HepG2 (cell line): ENCODE results near the gene GMPPA. TPM values are rescaled to one million over a fixed set of nuclear protein-coding genes. Genes with fewer than 3 reads are reported as not detected.
A peak's percentile ranks its signal among the peaks of the same experiment; 100 is the strongest.

Experiments used
- HDAC2 ChIP-seq: sonication (generic); formaldehyde crosslinking; IDR thresholded peaks from 2 replicates; pipeline ENCODE4 v1.4.0; 2020; ENCODE audit warnings: missing genetic modification reagents
- HOXA9 ChIP-seq: sonication (generic); formaldehyde crosslinking; IDR thresholded peaks from 2 replicates; pipeline ENCODE4 v1.8.1; 2022; ENCODE audit warnings: missing genetic modification reagents, mild to moderate bottlenecking, moderate library complexity, borderline replicate concordance
- MED1 ChIP-seq: sonication (generic); formaldehyde crosslinking; IDR thresholded peaks from 2 replicates; pipeline ENCODE4 v1.4.0; 2020; ENCODE audit warnings: missing genetic modification reagents
- NONO ChIP-seq, 2 experiments: fragments of 450-650 bp in 1 of 2; sonication (generic) in 1 of 2; formaldehyde crosslinking in 1 of 2; IDR thresholded peaks in 1 of 2; conservative IDR thresholded peaks in 1 of 2; 2 replicates each; pipeline versions ENCODE4 v1.6.1 to v1.8.0; 2017 to 2022; ENCODE audit warnings: mild to moderate bottlenecking in 1 of 2, missing genetic modification reagents in 1 of 2, moderate library complexity in 1 of 2
- NR2F2 ChIP-seq: IDR thresholded peaks from 2 replicates; pipeline ENCODE4 v1.6.1; 2012; ENCODE audit warnings: low read depth, inconsistent platforms, borderline replicate concordance
- PAF1 ChIP-seq: IDR thresholded peaks from 2 replicates; pipeline ENCODE4 v1.6.1; 2016; ENCODE audit warnings: missing genetic modification reagents, missing compliant biosample characterization
- U2AF1 ChIP-seq: fragments of 200-400 bp; formaldehyde crosslinking; optimal IDR thresholded peaks from 2 replicates; pipeline ENCODE3; 2017; ENCODE audit warnings: mild to moderate bottlenecking, low read depth, low read length
- ZBTB3 ChIP-seq: sonication (generic); formaldehyde crosslinking; IDR thresholded peaks from 2 replicates; pipeline ENCODE4 v1.4.0; 2020; ENCODE audit warnings: low read depth, mild to moderate bottlenecking, moderate library complexity, missing genetic modification reagents, borderline replicate concordance
- ZNF136 ChIP-seq: sonication (generic); formaldehyde crosslinking; IDR thresholded peaks from 2 replicates; pipeline ENCODE4 v1.8.1; 2022; ENCODE audit warnings: low read depth, mild to moderate bottlenecking, moderate library complexity, missing genetic modification reagents
- ZNF777 ChIP-seq: sonication (generic); formaldehyde crosslinking; IDR thresholded peaks from 2 replicates; pipeline ENCODE4 v1.4.0; 2020; ENCODE audit warnings: missing genetic modification reagents
- polyA plus RNA-seq, 8 experiments: library from polyadenylated mRNA; depleted of rRNA in 3 of 8; stranded (reverse) in 7 of 8; unstranded in 1 of 8; fragments of >200 nt; fragmentation: Illumina TruSeq in 4 of 8; extraction: Trizol in 4 of 8; gene quantifications; 2 replicates each; pipeline versions ENCODE4 v1.2.1 to v1.2.3, GENCODE V29; 2011 to 2016; ENCODE audit warnings: low read depth in 4 of 8, missing spikeins in 1 of 8, mixed read lengths in 1 of 8; ENCODE audit not compliant: insufficient read depth in 1 of 8
- total RNA-seq, 5 experiments: library from RNA; depleted of rRNA; stranded (reverse); fragments of >200 nt; fragmentation: Illumina TruSeq; extraction: Trizol; gene quantifications; 2 replicates each; pipeline ENCODE4 v1.2.3, GENCODE V29; 2016; ENCODE audit warnings: low read depth in 1 of 5
- TF ChIP-seq, protein P1 (sequence below): sonication (generic); formaldehyde crosslinking; conservative IDR thresholded peaks from 2 replicates; pipeline ENCODE4 v1.8.0; 2022; ENCODE audit warnings: mild to moderate bottlenecking, moderate library complexity, missing genetic modification reagents
- TF ChIP-seq, protein P2 (sequence below): sonication (generic); formaldehyde crosslinking; IDR thresholded peaks from 2 replicates; pipeline ENCODE4 v1.5.1; 2020; ENCODE audit warnings: missing genetic modification reagents, mild to moderate bottlenecking, borderline replicate concordance
- TF ChIP-seq, protein P3 (sequence below), 2 experiments: IDR thresholded peaks; 2 replicates each; pipeline ENCODE4 v1.6.1; 2011 to 2012; ENCODE audit warnings: low read length in 2 of 2, borderline replicate concordance in 1 of 2, low read depth in 1 of 2, mild to moderate bottlenecking in 1 of 2, moderate library complexity in 1 of 2
- TF ChIP-seq, protein P4 (sequence below): sonication (generic); formaldehyde crosslinking; conservative IDR thresholded peaks from 2 replicates; pipeline ENCODE4 v1.4.0; 2020; ENCODE audit warnings: missing genetic modification reagents
- TF ChIP-seq, protein P5 (sequence below): sonication (generic); formaldehyde crosslinking; IDR thresholded peaks from 2 replicates; pipeline ENCODE4 v1.5.0; 2020; ENCODE audit warnings: missing genetic modification reagents
- TF ChIP-seq, protein P6 (sequence below): sonication (generic); formaldehyde crosslinking; conservative IDR thresholded peaks from 2 replicates; pipeline ENCODE4 v1.8.0; 2022; ENCODE audit warnings: low read depth, missing genetic modification reagents
- TF ChIP-seq, protein P7 (sequence below): IDR thresholded peaks from 2 replicates; pipeline ENCODE4 v1.6.1; 2016; ENCODE audit warnings: mild to moderate bottlenecking, missing biosample characterization, missing genetic modification reagents

GMPPA gene
- total and polyA plus RNA-seq, 2 of the 13 experiments (the other 11 are each of a cell fraction or from before 2014, with no cell fraction given) = 81.1 to 106 TPM

DNA sequence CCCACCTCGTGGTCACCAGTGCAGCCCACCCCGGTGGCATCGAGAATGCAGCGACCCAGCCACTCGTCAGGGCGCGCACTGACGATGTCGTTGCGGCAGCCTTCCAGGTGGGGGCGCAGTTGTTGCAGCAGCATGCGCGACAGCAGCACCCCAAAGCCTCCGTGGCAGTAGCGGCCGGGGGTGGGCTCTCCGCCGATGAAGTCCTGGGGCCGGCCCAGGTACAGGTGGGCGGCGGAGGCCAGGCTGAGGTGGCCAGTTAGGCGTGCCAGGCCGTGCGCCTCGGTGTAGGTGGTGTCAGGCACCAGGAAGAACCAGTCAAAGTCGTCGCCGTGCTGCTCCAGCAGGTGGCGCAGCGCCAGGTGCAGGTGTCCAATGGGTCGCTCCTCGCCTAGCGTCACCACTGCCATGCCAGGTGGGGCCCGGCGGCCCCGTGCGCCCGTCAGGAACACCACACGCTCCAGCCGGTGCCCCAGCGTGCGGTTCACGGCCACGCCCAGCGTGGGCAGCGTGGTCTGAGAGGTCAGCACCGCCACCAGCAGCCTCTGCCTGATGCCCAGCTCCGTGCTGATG lies 43.0 kb downstream of the GMPPA start (continued):
- TF ChIP-seq, protein P1, sequence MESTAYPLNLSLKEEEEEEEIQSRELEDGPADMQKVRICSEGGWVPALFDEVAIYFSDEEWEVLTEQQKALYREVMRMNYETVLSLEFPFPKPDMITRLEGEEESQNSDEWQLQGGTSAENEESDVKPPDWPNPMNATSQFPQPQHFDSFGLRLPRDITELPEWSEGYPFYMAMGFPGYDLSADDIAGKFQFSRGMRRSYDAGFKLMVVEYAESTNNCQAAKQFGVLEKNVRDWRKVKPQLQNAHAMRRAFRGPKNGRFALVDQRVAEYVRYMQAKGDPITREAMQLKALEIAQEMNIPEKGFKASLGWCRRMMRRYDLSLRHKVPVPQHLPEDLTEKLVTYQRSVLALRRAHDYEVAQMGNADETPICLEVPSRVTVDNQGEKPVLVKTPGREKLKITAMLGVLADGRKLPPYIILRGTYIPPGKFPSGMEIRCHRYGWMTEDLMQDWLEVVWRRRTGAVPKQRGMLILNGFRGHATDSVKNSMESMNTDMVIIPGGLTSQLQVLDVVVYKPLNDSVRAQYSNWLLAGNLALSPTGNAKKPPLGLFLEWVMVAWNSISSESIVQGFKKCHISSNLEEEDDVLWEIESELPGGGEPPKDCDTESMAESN (CRISPR knock-in tag) = no peak
- TF ChIP-seq, protein P2, sequence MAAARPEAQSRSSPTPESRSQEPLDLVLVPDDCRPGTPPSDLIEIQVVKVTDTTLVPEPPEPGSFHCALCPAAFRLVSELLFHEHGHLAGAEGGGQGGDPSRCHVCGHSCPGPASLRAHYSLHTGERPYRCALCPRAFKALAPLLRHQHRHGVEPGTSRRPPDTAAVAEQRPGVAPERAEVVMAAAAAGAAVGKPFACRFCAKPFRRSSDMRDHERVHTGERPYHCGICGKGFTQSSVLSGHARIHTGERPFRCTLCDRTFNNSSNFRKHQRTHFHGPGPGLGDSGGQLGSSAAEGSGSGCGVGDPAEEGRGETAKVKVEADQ = no peak
- TF ChIP-seq HOXA9 (CRISPR knock-in tag) (peak; percentile 63; the same call in 1 of the 2 replicates), U2AF1 (peak; percentile 29), ZNF777 (0 out of 2 replicates have a peak, but pooled peaks have one; percentile 55), ZNF136 (CRISPR knock-in tag) (no peak), ZBTB3 (CRISPR knock-in tag) (peak; percentile 71; the same call in 1 of the 2 replicates), NONO (IDR thresholded peaks at IDR 0.05) (no peak), NONO (CRISPR knock-in tag; conservative IDR thresholded peaks at IDR 0.05) (peak; percentile 82), HDAC2 (peak; percentile 87), NR2F2 (no peak), MED1 (peak; percentile 79), PAF1 (CRISPR knock-in tag) (no peak)
- TF ChIP-seq, protein P3, sequence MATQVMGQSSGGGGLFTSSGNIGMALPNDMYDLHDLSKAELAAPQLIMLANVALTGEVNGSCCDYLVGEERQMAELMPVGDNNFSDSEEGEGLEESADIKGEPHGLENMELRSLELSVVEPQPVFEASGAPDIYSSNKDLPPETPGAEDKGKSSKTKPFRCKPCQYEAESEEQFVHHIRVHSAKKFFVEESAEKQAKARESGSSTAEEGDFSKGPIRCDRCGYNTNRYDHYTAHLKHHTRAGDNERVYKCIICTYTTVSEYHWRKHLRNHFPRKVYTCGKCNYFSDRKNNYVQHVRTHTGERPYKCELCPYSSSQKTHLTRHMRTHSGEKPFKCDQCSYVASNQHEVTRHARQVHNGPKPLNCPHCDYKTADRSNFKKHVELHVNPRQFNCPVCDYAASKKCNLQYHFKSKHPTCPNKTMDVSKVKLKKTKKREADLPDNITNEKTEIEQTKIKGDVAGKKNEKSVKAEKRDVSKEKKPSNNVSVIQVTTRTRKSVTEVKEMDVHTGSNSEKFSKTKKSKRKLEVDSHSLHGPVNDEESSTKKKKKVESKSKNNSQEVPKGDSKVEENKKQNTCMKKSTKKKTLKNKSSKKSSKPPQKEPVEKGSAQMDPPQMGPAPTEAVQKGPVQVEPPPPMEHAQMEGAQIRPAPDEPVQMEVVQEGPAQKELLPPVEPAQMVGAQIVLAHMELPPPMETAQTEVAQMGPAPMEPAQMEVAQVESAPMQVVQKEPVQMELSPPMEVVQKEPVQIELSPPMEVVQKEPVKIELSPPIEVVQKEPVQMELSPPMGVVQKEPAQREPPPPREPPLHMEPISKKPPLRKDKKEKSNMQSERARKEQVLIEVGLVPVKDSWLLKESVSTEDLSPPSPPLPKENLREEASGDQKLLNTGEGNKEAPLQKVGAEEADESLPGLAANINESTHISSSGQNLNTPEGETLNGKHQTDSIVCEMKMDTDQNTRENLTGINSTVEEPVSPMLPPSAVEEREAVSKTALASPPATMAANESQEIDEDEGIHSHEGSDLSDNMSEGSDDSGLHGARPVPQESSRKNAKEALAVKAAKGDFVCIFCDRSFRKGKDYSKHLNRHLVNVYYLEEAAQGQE (IDR thresholded peaks at IDR 0.05; ENCODE audit: borderline replicate concordance in 1 of 2, low read depth in 1 of 2, low read length in 2 of 2) = no peak
- TF ChIP-seq, protein P4, sequence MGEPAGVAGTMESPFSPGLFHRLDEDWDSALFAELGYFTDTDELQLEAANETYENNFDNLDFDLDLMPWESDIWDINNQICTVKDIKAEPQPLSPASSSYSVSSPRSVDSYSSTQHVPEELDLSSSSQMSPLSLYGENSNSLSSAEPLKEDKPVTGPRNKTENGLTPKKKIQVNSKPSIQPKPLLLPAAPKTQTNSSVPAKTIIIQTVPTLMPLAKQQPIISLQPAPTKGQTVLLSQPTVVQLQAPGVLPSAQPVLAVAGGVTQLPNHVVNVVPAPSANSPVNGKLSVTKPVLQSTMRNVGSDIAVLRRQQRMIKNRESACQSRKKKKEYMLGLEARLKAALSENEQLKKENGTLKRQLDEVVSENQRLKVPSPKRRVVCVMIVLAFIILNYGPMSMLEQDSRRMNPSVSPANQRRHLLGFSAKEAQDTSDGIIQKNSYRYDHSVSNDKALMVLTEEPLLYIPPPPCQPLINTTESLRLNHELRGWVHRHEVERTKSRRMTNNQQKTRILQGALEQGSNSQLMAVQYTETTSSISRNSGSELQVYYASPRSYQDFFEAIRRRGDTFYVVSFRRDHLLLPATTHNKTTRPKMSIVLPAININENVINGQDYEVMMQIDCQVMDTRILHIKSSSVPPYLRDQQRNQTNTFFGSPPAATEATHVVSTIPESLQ (CRISPR knock-in tag) = no peak
- TF ChIP-seq, protein P5, sequence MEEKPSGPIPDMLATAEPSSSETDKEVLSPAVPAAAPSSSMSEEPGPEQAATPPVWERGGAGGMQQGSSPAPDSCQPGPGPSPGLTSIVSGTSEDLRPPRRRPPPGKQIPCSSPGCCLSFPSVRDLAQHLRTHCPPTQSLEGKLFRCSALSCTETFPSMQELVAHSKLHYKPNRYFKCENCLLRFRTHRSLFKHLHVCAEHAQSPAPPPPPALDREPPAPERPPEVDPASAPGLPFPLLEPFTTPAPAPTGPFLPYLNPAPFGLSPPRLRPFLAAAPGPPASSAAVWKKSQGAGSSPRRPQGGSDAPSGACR (CRISPR knock-in tag) = peak; percentile 83; the same call in 1 of the 2 replicates
- TF ChIP-seq, protein P6, sequence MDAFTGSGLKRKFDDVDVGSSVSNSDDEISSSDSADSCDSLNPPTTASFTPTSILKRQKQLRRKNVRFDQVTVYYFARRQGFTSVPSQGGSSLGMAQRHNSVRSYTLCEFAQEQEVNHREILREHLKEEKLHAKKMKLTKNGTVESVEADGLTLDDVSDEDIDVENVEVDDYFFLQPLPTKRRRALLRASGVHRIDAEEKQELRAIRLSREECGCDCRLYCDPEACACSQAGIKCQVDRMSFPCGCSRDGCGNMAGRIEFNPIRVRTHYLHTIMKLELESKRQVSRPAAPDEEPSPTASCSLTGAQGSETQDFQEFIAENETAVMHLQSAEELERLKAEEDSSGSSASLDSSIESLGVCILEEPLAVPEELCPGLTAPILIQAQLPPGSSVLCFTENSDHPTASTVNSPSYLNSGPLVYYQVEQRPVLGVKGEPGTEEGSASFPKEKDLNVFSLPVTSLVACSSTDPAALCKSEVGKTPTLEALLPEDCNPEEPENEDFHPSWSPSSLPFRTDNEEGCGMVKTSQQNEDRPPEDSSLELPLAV (CRISPR knock-in tag) = no peak
- TF ChIP-seq, protein P7, sequence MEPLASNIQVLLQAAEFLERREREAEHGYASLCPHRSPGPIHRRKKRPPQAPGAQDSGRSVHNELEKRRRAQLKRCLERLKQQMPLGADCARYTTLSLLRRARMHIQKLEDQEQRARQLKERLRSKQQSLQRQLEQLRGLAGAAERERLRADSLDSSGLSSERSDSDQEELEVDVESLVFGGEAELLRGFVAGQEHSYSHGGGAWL (CRISPR knock-in tag) = peak; percentile 86; the same call in 1 of the 2 replicates
